ENCODE data around the gene DAO. TPM values are rescaled to one million over a fixed set of nuclear protein-coding genes. Genes with fewer than 3 reads are reported as not detected.

DAO gene
- total RNA-seq, 1 experiment from 2014 or later = not detected

DNA sequence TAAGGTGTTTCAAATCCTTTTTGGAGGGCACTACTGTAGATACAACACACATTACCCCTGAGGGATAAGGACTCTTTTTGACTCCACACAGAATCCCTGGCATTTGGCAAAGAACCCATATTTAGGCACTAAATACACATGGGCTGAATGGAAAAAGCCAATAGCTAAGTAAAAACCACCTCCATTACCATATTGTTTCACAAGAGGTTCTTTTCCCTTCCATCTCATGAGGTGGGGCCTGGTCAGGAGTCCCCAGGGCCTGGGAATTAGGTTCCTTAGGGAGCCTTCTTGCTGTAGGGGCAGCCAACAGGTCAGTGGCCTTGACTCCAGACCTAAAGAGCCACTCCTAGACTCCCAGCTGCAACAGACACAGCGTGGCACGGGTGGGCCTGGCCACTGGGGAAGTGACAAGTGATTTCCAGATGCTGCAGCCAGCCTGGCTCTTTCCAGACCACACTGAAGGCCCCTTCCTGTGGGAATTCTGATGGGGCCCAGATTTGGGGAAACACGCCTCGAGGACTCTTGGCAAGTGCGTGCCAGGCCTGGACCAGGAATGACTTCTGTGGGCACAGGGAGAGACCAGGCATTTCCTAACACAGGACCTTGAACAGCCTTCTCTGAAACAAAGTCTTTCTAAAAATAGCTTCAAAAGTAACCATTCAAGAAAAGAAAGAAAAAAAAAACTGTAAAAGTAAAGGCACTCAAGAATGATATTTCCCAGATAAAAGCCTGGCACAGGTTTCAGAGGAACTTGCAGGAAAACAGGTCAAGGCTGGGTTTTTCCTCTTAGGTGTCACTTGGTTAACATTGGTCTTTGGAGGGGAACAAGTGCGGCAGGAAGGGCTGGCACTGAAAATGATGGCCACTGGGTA is 40.6 kb upstream of the DAO start:
- Histone ChIP-seq H4K20me1 (ENCODE audit: control insufficient read depth, insufficient read depth, insufficient read length) (no peaks in the 10 kb centered on the region), H3K9me3 (ENCODE audit: control insufficient read depth, low read depth, low read length) (no peaks in the 10 kb centered on the region), H2BK5ac (ENCODE audit: insufficient read length, low read length) (no peak overlapping the region), H2BK120ac (ENCODE audit: low read depth, low read length, poor library complexity, severe bottlenecking) (no peak overlapping the region), H3K23ac (ENCODE audit: insufficient read length, low read depth, low read length) (no peak overlapping the region), H4K8ac (replicated peaks; ENCODE audit: insufficient read length, low read depth, low read length) (no peak overlapping the region), H3K23me2 (ENCODE audit: insufficient read length, low read depth, low read length, poor library complexity, severe bottlenecking) (no peaks in the 10 kb centered on the region), H2AFZ (ENCODE audit: low read length) (no peak overlapping the region), H4K5ac (ENCODE audit: insufficient read length, low read depth, low read length) (no peak overlapping the region), H3K9ac (ENCODE audit: extremely low read depth, insufficient read length, low read length) (no peak overlapping the region), H3K4me1 (ENCODE audit: insufficient read depth, low read length) (peaks cover 7% of the 10 kb centered on the region; the same call in 1 of the 2 replicates), H3K18ac (ENCODE audit: insufficient read length, low read depth, low read length) (peak overlapping the region; percentile 50), H2BK15ac (ENCODE audit: low read depth, low read length) (no peak overlapping the region), H2AK5ac (ENCODE audit: insufficient read length, low read length) (no peak overlapping the region), H3K4ac (ENCODE audit: low read depth, low read length) (no peak overlapping the region; the same call in 1 of the 2 replicates), H3K56ac (ENCODE audit: insufficient read length, low read depth, low read length) (no peak overlapping the region), H3K27me3 (ENCODE audit: insufficient read depth, low read length) (no peaks in the 10 kb centered on the region), H4K91ac (ENCODE audit: insufficient read length, low read depth, low read length) (peak overlapping the region; percentile 77), H3T11ph (ENCODE audit: low read length) (no peak overlapping the region), H3K27ac (ENCODE audit: insufficient read length, low read depth, low read length) (peak overlapping the region; percentile 36), H3K14ac (ENCODE audit: insufficient read depth, low read length) (peak overlapping the region; percentile 80), H2BK20ac (ENCODE audit: low read depth, low read length, poor library complexity, severe bottlenecking) (no peak overlapping the region), H3K79me1 (ENCODE audit: insufficient read depth, low read depth, low read length, poor library complexity, severe bottlenecking) (no peaks in the 10 kb centered on the region), H3K4me2 (ENCODE audit: insufficient read depth, insufficient read length, low read length) (no peak overlapping the region), H2BK12ac (ENCODE audit: insufficient read length, low read depth, low read length) (peak overlapping the region; percentile 69), H3K79me2 (ENCODE audit: insufficient read depth, low read length) (no peaks in the 10 kb centered on the region)
- peaks cover 25 to 36% of the 10 kb centered on the region in 2 experiments for H3K4me1 Mint-ChIP-seq
- WGBS (ENCODE audit: extremely low coverage, insufficient read length, low lambda C conversion rate) = no CpG with 5 or more reads among the region's 6 CpGs
- H3K27ac Mint-ChIP-seq = peak overlapping the region; percentile 50 to 83 (median 59); a peak in 4 of 7 replicates
- H3K27me3 Mint-ChIP-seq (ENCODE audit: low read depth) = no peaks in the 10 kb centered on the region
- DNase-seq = no peak
- no peak overlapping the region for H3K4me3 Mint-ChIP-seq
- H3K9me3 Mint-ChIP-seq = no peaks in the 10 kb centered on the region
- TF ChIP-seq, protein P1, sequence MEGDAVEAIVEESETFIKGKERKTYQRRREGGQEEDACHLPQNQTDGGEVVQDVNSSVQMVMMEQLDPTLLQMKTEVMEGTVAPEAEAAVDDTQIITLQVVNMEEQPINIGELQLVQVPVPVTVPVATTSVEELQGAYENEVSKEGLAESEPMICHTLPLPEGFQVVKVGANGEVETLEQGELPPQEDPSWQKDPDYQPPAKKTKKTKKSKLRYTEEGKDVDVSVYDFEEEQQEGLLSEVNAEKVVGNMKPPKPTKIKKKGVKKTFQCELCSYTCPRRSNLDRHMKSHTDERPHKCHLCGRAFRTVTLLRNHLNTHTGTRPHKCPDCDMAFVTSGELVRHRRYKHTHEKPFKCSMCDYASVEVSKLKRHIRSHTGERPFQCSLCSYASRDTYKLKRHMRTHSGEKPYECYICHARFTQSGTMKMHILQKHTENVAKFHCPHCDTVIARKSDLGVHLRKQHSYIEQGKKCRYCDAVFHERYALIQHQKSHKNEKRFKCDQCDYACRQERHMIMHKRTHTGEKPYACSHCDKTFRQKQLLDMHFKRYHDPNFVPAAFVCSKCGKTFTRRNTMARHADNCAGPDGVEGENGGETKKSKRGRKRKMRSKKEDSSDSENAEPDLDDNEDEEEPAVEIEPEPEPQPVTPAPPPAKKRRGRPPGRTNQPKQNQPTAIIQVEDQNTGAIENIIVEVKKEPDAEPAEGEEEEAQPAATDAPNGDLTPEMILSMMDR (conservative IDR thresholded peaks at IDR 0.05) = no peak
- H3K36me3 Mint-ChIP-seq (ENCODE audit: insufficient read depth in 1 of 3, low read depth in 3 of 3) = peaks cover 6 to 26% (median 11%) of the 10 kb centered on the region in 3 experiments; a peak in 6 of 7 replicates

All from H9 (cell line).